ENCODE measurements around the gene SLC9A5.

SLC9A5 gene

DNA sequence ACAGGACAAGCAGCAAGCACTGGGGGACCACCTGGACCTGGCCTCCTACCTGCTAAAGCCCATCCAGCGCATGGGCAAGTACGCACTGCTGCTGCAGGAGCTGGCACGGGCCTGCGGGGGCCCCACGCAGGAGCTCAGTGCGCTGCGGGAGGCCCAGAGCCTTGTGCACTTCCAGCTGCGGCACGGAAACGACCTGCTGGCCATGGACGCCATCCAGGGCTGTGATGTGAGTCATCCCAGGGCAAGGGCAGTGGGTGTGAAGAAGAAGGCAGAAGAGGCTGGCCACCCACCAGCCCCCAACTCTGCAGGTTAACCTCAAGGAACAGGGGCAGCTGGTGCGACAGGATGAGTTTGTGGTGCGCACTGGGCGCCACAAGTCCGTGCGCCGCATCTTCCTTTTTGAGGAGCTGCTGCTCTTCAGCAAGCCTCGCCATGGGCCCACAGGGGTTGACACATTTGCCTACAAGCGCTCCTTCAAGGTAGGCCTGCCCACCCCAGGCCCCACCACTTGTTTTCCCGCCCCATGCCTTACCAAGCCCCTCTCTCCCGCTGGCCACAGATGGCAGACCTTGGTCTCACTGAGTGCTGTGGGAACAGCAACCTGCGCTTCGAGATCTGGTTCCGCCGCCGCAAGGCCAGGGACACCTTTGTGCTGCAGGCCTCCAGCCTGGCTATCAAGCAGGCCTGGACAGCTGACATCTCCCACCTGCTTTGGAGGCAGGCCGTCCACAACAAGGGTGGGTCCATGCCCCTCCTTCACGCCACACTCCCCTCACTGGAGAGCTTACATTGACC, 37.9 kb downstream of the SLC9A5 start:
- Mint-ChIP-seq H3K4me3 (no peak overlapping the region), H3K9me3 (no peaks in the 10 kb centered on the region), H3K36me3 (ENCODE audit: insufficient read depth) (no peaks in the 10 kb centered on the region), H3K27ac (ENCODE audit: low read depth) (peak overlapping the region; percentile 33), H3K4me1 (peaks cover 16% of the 10 kb centered on the region), H3K27me3 (no peaks in the 10 kb centered on the region)
- no peak for DNase-seq (ENCODE audit: low spot score in 2 of 2)
- ATAC-seq (replicated peaks; ENCODE audit: extremely low read depth, poor library complexity, severe bottlenecking): no peak

DNA sequence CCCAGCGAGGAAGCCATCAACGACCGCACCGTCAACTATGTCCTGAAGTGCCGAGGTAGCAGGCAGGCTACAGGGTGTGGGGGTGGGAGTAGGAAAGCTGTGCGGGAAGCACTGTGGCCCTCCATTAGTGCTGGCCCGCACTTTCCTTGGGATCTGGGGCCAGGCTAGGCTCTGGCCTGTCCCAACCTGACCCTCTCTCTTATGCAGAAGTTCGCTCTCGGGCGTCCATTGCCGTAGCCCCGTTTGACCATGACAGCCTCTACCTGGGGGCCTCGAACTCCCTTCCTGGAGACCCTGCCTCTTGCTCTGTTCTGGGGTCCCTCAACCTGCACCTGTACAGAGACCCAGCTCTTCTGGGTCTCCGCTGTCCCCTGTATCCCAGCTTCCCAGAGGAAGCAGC, 39.2 kb downstream of the SLC9A5 start:
- Mint-ChIP-seq H3K36me3 (ENCODE audit: insufficient read depth) (no peaks in the 10 kb centered on the region), H3K4me1 (peaks cover 16% of the 10 kb centered on the region), H3K9me3 (no peaks in the 10 kb centered on the region), H3K27ac (ENCODE audit: low read depth) (no peak overlapping the region), H3K27me3 (no peaks in the 10 kb centered on the region), H3K4me3 (no peak overlapping the region)
- ATAC-seq (replicated peaks; ENCODE audit: extremely low read depth, poor library complexity, severe bottlenecking) (no peak), DNase-seq (ENCODE audit: low spot score in 2 of 2) (no peak)

GRCh38 chr16:67291461-67291860, 42.7 kb downstream of the SLC9A5 start:
- Mint-ChIP-seq H3K4me3 (no peak overlapping the region), H3K27me3 (no peaks in the 10 kb centered on the region), H3K4me1 (peaks cover 16% of the 10 kb centered on the region), H3K9me3 (no peaks in the 10 kb centered on the region), H3K36me3 (ENCODE audit: insufficient read depth) (no peaks in the 10 kb centered on the region), H3K27ac (ENCODE audit: low read depth) (no peak overlapping the region)
- ATAC-seq (replicated peaks; ENCODE audit: extremely low read depth, poor library complexity, severe bottlenecking): no peak
- no peak for DNase-seq (ENCODE audit: low spot score in 2 of 2)

- no peaks in the 10 kb centered on the region for H3K27me3 Mint-ChIP-seq
- no peak for ATAC-seq (replicated peaks; ENCODE audit: extremely low read depth, poor library complexity, severe bottlenecking)
- no peak for DNase-seq (ENCODE audit: low spot score in 2 of 2)
- H3K27ac Mint-ChIP-seq (ENCODE audit: low read depth): no peak overlapping the region
- H3K9me3 Mint-ChIP-seq: no peaks in the 10 kb centered on the region
- no peak overlapping the region for H3K4me3 Mint-ChIP-seq
- peaks cover 16% of the 10 kb centered on the region for H3K4me1 Mint-ChIP-seq
- no peaks in the 10 kb centered on the region for H3K36me3 Mint-ChIP-seq (ENCODE audit: insufficient read depth)
These were observed 45.5 kb downstream of the SLC9A5 start for GRCh38 chr16:67294171-67294757.

DNA sequence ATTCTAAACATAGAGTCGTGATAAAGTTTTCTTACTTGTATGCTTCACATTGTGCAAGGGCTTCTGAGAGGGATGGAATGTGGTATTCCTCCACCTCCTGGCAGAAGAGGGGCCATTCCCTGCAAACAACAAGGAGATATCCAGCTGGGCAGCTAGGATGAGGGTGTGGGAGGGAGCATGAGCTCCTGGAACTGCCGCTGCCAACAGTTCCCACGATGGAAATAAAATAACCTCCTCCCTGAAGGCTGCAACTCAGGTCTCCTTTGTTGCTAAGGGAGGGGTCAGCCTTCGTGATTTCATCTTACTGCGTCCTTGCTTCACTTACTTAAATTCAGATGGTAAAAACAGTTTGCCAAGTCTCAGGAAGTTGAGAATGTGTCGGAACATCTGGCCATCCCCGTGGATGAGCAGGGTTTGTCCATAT, 46.2 kb downstream of the SLC9A5 start:
- H3K36me3 Mint-ChIP-seq (ENCODE audit: insufficient read depth): no peaks in the 10 kb centered on the region

DNA sequence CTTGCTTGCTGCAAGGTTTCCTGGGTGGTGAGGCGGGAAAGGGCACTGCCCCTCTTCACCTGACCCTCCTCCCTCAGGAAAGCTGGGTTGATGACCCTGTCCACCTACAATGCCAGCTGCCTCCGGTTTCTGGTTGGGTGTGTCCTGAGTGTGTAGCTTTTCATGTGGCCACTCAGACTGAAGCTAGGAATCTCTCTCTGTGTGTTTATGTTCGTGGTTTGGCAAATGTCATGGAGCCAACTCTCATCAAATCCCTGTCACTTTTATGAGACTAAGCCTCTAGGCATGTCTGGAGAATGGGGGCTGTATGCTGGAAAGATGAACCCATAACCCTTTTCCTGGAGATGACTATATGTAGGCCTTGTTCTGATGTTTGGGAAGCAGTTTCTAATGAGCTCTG, 47.6 kb downstream of the SLC9A5 start:
- Mint-ChIP-seq H3K36me3 (ENCODE audit: insufficient read depth) (no peaks in the 10 kb centered on the region), H3K27me3 (peaks cover 8% of the 10 kb centered on the region), H3K4me3 (no peak overlapping the region), H3K9me3 (no peaks in the 10 kb centered on the region), H3K27ac (ENCODE audit: low read depth) (no peak overlapping the region), H3K4me1 (no peaks in the 10 kb centered on the region)
- DNase-seq (ENCODE audit: low spot score in 2 of 2): no peak
- ATAC-seq (replicated peaks; ENCODE audit: extremely low read depth, poor library complexity, severe bottlenecking): no peak

More for the DNA sequence above, 46.2 kb downstream of the SLC9A5 start:
- ATAC-seq (replicated peaks; ENCODE audit: extremely low read depth, poor library complexity, severe bottlenecking) (no peak), DNase-seq (ENCODE audit: low spot score in 2 of 2) (no peak)
- Mint-ChIP-seq H3K27ac (ENCODE audit: low read depth) (no peak overlapping the region), H3K9me3 (no peaks in the 10 kb centered on the region), H3K4me1 (peaks cover 9% of the 10 kb centered on the region), H3K27me3 (no peaks in the 10 kb centered on the region), H3K4me3 (no peak overlapping the region)

DNA sequence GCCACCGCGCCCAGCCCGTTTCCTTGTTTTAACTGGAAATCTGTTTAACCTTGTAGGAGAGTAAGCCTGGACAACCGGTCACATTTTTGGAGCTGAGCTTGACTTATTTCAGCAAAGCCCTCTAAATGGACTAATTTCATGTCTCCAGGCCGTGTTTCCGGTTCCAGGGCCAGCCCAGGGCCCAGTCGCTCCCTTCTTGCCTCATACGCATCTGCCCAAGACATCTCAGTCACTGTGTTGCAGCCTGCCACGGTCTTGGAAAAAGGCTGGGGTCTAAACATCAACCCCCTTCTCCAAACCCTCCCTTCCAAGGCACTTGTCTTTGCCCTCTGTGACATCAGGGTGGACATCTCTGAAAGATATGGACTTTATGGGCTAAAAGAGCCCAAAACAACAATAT, 49.5 kb downstream of the SLC9A5 start:
- H3K36me3 Mint-ChIP-seq (ENCODE audit: insufficient read depth): no peaks in the 10 kb centered on the region
- no peak overlapping the region for H3K4me3 Mint-ChIP-seq
- ATAC-seq (replicated peaks; ENCODE audit: extremely low read depth, poor library complexity, severe bottlenecking) (no peak), DNase-seq (ENCODE audit: low spot score in 2 of 2) (no peak)
- H3K27me3 Mint-ChIP-seq: peaks cover 8% of the 10 kb centered on the region
- H3K27ac Mint-ChIP-seq (ENCODE audit: low read depth): no peak overlapping the region
- no peaks in the 10 kb centered on the region for H3K4me1 Mint-ChIP-seq
- H3K9me3 Mint-ChIP-seq: no peaks in the 10 kb centered on the region

- no peaks in the 10 kb centered on the region for H3K36me3 Mint-ChIP-seq (ENCODE audit: insufficient read depth)
- DNase-seq (ENCODE audit: low spot score in 2 of 2): no peak
- H3K4me3 Mint-ChIP-seq: no peak overlapping the region
- no peaks in the 10 kb centered on the region for H3K9me3 Mint-ChIP-seq
- H3K27ac Mint-ChIP-seq (ENCODE audit: low read depth): no peak overlapping the region
- no peak for ATAC-seq (replicated peaks; ENCODE audit: extremely low read depth, poor library complexity, severe bottlenecking)
- H3K27me3 Mint-ChIP-seq: peaks cover 8% of the 10 kb centered on the region
- H3K4me1 Mint-ChIP-seq: no peaks in the 10 kb centered on the region
These were observed 50.5 kb downstream of the SLC9A5 start for GRCh38 chr16:67299269-67299668.

DNA sequence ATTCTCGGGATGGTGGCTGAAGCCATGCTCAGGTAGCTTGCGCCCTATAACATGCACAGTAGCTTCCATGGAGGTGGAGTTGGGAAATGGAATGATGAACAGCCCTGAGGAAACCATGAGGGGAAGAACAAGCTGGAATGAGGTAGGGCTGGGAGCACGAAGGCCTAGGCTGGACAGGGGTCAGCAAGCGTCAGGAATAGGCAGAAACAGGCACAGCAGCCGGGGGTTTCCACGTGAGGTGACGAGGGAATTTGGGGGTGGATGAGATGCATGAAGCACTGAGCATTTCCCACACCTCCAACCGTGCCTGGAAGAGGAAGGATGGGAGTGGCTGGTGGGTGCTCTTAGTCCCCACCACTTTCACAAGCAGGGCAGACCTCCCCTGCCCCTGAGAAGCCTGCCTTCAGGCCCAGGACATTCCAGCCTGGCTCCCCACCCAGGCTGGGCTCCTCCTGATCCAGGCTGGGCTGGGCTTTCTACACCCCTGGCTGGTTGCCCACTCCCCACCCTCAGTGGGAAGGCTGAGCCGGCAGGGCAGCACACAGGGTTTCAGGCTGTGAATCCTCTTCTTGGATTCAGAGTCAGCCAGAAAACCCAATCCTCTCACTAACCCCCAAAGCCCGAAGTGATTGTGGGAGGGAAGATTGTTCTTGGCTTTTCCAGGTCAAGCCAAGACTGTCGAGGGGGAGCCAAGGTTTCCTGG, 52.5 kb downstream of the SLC9A5 start:
- Mint-ChIP-seq H3K27ac (ENCODE audit: low read depth) (no peak overlapping the region), H3K27me3 (peaks cover 8% of the 10 kb centered on the region), H3K36me3 (ENCODE audit: insufficient read depth) (no peaks in the 10 kb centered on the region), H3K4me3 (no peak overlapping the region), H3K4me1 (no peaks in the 10 kb centered on the region), H3K9me3 (no peaks in the 10 kb centered on the region)
- ATAC-seq (replicated peaks; ENCODE audit: extremely low read depth, poor library complexity, severe bottlenecking) (no peak), DNase-seq (ENCODE audit: low spot score in 2 of 2) (no peak)

GRCh38 chr16:67302076-67302475, 53.3 kb downstream of the SLC9A5 start:
- no peak for ATAC-seq (replicated peaks; ENCODE audit: extremely low read depth, poor library complexity, severe bottlenecking)
- Mint-ChIP-seq H3K4me3 (no peak overlapping the region), H3K27me3 (peaks cover 8% of the 10 kb centered on the region), H3K36me3 (ENCODE audit: insufficient read depth) (no peaks in the 10 kb centered on the region), H3K4me1 (no peaks in the 10 kb centered on the region), H3K27ac (ENCODE audit: low read depth) (no peak overlapping the region), H3K9me3 (no peaks in the 10 kb centered on the region)
- DNase-seq (ENCODE audit: low spot score in 2 of 2): no peak

DNA sequence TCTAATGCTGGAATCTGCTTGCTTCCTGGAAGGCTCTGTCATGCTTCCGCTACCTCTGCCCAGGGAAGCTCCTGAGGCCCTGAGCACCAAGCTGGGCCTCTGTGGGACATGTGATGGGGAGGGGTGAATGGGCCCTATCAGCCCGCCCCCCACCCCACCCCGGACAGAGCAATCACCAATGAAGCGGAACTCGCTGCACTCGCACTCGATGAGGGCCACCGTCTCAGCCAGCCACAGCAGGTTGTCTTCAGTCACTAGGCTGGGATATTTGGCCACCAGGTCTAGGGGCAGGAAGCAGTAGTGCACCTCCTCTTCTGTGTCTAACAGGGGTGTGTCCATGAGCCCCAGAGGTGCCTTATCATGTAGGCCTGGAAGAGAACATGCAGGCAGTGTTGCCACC, 54.2 kb downstream of the SLC9A5 start:
- Mint-ChIP-seq H3K36me3 (ENCODE audit: insufficient read depth) (no peaks in the 10 kb centered on the region), H3K27me3 (peaks cover 8% of the 10 kb centered on the region), H3K4me1 (no peaks in the 10 kb centered on the region), H3K4me3 (no peak overlapping the region), H3K27ac (ENCODE audit: low read depth) (no peak overlapping the region), H3K9me3 (no peaks in the 10 kb centered on the region)
- ATAC-seq (replicated peaks; ENCODE audit: extremely low read depth, poor library complexity, severe bottlenecking) (no peak), DNase-seq (ENCODE audit: low spot score in 2 of 2) (no peak)

DNA sequence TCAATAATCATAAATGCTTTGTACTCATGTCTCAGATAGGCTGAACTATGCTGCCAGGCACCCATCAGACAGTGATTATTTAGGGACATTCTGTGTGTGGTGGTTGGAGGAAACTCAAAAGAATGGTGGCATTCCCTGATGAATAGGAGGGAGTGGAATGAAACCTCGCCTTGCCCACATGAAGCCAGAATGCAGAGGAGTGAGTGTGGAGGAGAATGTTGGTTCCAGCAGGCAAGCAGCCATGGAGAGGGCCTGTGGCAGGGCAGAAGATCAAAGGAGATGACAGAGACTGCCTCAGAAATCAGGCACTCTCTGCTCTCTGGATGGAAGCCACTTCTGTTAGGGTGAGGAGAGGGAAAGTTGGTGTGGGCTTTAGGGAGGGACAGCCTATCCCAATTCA, 55.2 kb downstream of the SLC9A5 start:
- ATAC-seq (replicated peaks; ENCODE audit: extremely low read depth, poor library complexity, severe bottlenecking) (no peak), DNase-seq (ENCODE audit: low spot score in 2 of 2) (no peak)
- Mint-ChIP-seq H3K27ac (ENCODE audit: low read depth) (no peak overlapping the region), H3K27me3 (peaks cover 8% of the 10 kb centered on the region), H3K4me3 (no peak overlapping the region), H3K4me1 (no peaks in the 10 kb centered on the region), H3K36me3 (ENCODE audit: insufficient read depth) (no peaks in the 10 kb centered on the region), H3K9me3 (no peaks in the 10 kb centered on the region)

All from central memory CD8-positive, alpha-beta T cell (primary cell).